ENCODE results near the gene SP2. TPM values are rescaled to one million over a fixed set of nuclear protein-coding genes. Genes with fewer than 3 reads are reported as not detected.

The SP2 gene
- total and polyA plus RNA-seq, 2 of the 8 experiments (the other 6 are each of a cell fraction or from before 2014, with no cell fraction given) = 5.6 to 13.8 TPM

DNA sequence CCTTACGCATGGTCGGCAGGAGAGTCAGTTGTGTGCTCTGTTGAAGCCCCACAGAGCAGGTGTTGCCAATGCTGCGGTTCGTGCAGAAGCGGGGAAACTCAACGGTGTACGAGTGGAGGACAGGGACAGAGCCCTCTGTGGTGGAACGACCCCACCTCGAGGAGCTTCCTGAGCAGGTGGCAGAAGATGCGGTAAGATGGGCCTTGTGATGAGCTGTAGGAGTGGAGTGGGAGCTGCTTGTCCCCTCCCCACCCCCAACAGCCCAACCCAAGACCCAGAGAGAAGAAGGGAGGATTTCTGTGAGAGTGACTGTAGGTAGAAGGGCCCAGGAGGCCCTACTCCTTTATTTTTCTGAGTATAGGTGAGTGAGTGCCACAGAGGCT lies 79.8 kb downstream of the SP2 start (continued):
- TF ChIP-seq KDM1A (IDR thresholded peaks at IDR 0.05; ENCODE audit: borderline replicate concordance, low read length) = no peak
- TF ChIP-seq, protein P1, sequence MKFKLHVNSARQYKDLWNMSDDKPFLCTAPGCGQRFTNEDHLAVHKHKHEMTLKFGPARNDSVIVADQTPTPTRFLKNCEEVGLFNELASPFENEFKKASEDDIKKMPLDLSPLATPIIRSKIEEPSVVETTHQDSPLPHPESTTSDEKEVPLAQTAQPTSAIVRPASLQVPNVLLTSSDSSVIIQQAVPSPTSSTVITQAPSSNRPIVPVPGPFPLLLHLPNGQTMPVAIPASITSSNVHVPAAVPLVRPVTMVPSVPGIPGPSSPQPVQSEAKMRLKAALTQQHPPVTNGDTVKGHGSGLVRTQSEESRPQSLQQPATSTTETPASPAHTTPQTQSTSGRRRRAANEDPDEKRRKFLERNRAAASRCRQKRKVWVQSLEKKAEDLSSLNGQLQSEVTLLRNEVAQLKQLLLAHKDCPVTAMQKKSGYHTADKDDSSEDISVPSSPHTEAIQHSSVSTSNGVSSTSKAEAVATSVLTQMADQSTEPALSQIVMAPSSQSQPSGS (IDR thresholded peaks at IDR 0.05; ENCODE audit: low read length) = no peak
- TF ChIP-seq, protein P2, sequence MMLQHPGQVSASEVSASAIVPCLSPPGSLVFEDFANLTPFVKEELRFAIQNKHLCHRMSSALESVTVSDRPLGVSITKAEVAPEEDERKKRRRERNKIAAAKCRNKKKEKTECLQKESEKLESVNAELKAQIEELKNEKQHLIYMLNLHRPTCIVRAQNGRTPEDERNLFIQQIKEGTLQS (IDR thresholded peaks at IDR 0.05; ENCODE audit: insufficient read depth, low read depth, low read length) = no peak
- TF ChIP-seq, protein P3, sequence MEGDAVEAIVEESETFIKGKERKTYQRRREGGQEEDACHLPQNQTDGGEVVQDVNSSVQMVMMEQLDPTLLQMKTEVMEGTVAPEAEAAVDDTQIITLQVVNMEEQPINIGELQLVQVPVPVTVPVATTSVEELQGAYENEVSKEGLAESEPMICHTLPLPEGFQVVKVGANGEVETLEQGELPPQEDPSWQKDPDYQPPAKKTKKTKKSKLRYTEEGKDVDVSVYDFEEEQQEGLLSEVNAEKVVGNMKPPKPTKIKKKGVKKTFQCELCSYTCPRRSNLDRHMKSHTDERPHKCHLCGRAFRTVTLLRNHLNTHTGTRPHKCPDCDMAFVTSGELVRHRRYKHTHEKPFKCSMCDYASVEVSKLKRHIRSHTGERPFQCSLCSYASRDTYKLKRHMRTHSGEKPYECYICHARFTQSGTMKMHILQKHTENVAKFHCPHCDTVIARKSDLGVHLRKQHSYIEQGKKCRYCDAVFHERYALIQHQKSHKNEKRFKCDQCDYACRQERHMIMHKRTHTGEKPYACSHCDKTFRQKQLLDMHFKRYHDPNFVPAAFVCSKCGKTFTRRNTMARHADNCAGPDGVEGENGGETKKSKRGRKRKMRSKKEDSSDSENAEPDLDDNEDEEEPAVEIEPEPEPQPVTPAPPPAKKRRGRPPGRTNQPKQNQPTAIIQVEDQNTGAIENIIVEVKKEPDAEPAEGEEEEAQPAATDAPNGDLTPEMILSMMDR (IDR thresholded peaks at IDR 0.05; ENCODE audit: control extremely low read depth in 1 of 3, insufficient read depth in 1 of 3, low read depth in 1 of 3, low read length in 3 of 3) = no peak
- no peak for TF ChIP-seq KDM5A (IDR thresholded peaks at IDR 0.05; ENCODE audit: low read length)
- no peak for TF ChIP-seq SIRT6 (IDR thresholded peaks at IDR 0.05; ENCODE audit: low read length)
- TF ChIP-seq RBBP5 (IDR thresholded peaks at IDR 0.05; ENCODE audit: borderline replicate concordance, low read depth, low read length) = no peak
